ENCODE data around the gene SELENBP1.

SELENBP1 gene

DNA sequence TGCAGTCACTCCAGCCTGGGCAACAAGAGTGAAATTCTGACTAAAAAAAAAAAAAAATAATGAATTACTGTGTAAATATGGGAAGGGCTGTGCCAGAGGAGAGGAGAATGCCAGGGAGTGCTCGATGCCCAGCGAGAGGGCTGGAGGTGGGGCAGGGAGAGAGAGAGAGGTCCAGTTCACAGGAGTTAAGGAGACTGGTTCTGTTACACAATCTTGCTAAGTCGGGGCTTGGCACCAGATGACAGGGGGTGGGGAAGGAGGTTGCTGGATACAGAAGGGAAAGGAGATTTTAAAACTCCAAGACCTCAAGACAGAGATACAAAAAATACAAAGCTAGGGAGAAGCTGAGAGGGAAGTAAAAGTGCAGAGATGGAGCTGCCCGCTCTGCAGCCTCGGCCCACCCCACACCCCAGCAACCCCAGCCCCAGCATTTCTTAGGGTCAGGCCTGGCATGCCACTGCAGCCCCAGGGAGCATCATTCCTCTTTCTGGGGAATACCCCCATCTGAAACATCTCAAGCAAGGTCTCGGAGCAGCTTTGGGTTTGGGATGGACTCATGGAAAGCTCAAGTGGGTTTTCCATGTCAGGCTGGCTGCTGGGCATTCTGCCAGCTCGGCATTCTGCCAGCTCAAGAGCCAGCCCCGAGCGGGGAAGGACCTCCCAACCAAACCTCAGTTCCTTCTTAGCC is 991 bp downstream of the SELENBP1 start:
- Histone ChIP-seq H3K9ac (no peak overlapping the region), H3K4me3 (ENCODE audit: low read depth, low read length) (no peak overlapping the region), H3K79me2 (no peaks in the 10 kb centered on the region), H3K27me3 (ENCODE audit: control insufficient read depth, insufficient read depth, low read length) (no peaks in the 10 kb centered on the region), H3K9me3 (ENCODE audit: control insufficient read depth, low read length) (no peaks in the 10 kb centered on the region), H3K4me1 (peaks cover 6% of the 10 kb centered on the region), H2AFZ (peak overlapping the region; percentile 51), H3K4me2 (ENCODE audit: low read length) (peak overlapping the region; percentile 43), H3K36me3 (ENCODE audit: control insufficient read depth, insufficient read depth, low read length) (no peaks in the 10 kb centered on the region), H3K27ac (peak overlapping the region; percentile 56)
- TF ChIP-seq, protein P1, sequence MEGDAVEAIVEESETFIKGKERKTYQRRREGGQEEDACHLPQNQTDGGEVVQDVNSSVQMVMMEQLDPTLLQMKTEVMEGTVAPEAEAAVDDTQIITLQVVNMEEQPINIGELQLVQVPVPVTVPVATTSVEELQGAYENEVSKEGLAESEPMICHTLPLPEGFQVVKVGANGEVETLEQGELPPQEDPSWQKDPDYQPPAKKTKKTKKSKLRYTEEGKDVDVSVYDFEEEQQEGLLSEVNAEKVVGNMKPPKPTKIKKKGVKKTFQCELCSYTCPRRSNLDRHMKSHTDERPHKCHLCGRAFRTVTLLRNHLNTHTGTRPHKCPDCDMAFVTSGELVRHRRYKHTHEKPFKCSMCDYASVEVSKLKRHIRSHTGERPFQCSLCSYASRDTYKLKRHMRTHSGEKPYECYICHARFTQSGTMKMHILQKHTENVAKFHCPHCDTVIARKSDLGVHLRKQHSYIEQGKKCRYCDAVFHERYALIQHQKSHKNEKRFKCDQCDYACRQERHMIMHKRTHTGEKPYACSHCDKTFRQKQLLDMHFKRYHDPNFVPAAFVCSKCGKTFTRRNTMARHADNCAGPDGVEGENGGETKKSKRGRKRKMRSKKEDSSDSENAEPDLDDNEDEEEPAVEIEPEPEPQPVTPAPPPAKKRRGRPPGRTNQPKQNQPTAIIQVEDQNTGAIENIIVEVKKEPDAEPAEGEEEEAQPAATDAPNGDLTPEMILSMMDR (IDR thresholded peaks at IDR 0.05): no peak

DNA sequence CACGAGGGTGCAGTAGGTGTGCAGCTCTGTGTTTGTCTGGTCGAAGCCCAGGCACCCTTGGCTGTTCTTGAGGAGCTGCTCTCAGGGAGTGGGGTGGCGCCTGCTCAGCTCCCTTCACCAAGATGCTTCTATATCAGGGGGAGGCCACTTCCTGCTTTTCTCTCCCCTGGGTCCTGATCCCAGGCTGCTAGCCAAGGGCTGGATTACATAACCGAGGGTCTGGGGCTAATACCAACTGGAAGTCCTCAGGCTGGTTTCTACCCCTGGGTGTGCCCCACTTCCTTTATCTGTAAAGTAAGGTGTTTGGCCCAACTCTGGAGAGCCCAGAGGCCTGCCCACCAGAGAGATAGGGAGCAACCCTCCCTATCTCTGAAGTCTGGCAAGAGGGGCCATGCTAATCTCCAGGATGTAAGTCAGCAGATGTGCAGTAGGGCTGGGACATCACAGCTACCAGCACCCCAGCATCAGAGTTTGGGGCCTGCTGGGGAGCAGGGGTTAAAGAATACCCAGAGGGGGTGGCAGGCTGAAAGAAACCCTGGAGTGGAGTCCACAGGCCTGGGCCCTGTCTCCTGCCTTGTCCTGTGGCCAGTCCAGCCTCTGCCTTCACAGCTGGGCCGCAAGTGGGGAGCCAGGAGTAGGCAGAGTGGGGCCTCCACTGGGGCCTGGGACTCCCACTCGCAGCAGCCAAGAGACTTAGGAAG is 2.1 kb downstream of the SELENBP1 start:
- Histone ChIP-seq H3K9me3 (ENCODE audit: control insufficient read depth, low read length) (no peaks in the 10 kb centered on the region), H3K36me3 (ENCODE audit: control insufficient read depth, insufficient read depth, low read length) (no peaks in the 10 kb centered on the region), H3K27ac (no peak overlapping the region), H2AFZ (no peak overlapping the region), H3K27me3 (ENCODE audit: control insufficient read depth, insufficient read depth, low read length) (no peaks in the 10 kb centered on the region), H3K4me3 (ENCODE audit: low read depth, low read length) (no peak overlapping the region), H3K4me2 (ENCODE audit: low read length) (no peak overlapping the region), H3K4me1 (peaks cover 6% of the 10 kb centered on the region), H3K9ac (no peak overlapping the region), H3K79me2 (no peaks in the 10 kb centered on the region)
- TF ChIP-seq, protein P1 (IDR thresholded peaks at IDR 0.05): no peak

DNA sequence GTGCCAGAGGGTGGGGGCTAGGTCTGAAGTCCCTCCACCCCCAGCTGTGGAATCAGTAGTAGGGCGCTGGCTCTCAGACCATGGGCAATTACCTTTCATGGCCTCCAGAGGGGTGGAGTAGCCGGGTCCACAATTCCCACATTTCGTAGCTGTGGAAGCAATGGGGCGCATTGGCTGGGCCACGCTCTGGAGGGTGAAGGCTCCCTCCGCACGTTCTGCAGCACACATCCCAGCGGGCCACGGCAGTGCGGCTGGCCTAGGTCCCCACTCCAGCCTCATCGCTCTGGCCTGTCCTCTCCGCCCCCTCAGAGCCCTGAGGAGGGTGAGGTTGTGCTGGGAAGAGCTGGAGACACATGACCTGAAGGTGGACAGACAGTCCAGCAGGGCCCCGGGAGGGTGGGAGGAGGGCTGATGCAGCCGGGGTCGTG is 2.9 kb downstream of the SELENBP1 start:
- Histone ChIP-seq H2AFZ (no peak overlapping the region), H3K9me3 (ENCODE audit: control insufficient read depth, low read length) (no peaks in the 10 kb centered on the region), H3K27me3 (ENCODE audit: control insufficient read depth, insufficient read depth, low read length) (no peaks in the 10 kb centered on the region), H3K79me2 (no peaks in the 10 kb centered on the region), H3K27ac (no peak overlapping the region), H3K36me3 (ENCODE audit: control insufficient read depth, insufficient read depth, low read length) (no peaks in the 10 kb centered on the region), H3K4me1 (peaks cover 6% of the 10 kb centered on the region), H3K9ac (no peak overlapping the region), H3K4me3 (ENCODE audit: low read depth, low read length) (no peak overlapping the region), H3K4me2 (ENCODE audit: low read length) (no peak overlapping the region)
- TF ChIP-seq, protein P1 (IDR thresholded peaks at IDR 0.05): no peak

DNA sequence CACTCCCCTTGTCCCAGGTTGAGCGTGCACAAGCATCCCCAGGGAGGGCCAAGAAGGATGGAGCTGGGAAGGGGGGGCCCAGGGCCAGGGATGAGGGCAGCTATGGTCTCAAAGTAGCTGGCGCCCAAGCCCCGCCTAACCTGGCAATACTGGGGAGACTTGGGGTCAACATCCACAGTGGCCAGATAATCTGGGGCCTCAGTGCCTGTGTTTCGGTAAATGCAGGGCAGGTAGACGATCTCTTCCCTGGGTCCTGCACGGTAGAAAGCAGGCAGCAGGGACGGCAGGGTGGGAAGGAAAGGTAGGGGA is 3.2 kb downstream of the SELENBP1 start:
- Histone ChIP-seq H3K27ac (no peak overlapping the region), H2AFZ (no peak overlapping the region), H3K9me3 (ENCODE audit: control insufficient read depth, low read length) (no peaks in the 10 kb centered on the region), H3K4me3 (ENCODE audit: low read depth, low read length) (no peak overlapping the region), H3K9ac (no peak overlapping the region), H3K36me3 (ENCODE audit: control insufficient read depth, insufficient read depth, low read length) (no peaks in the 10 kb centered on the region), H3K4me2 (ENCODE audit: low read length) (no peak overlapping the region), H3K79me2 (no peaks in the 10 kb centered on the region), H3K27me3 (ENCODE audit: control insufficient read depth, insufficient read depth, low read length) (no peaks in the 10 kb centered on the region), H3K4me1 (peaks cover 6% of the 10 kb centered on the region)
- TF ChIP-seq, protein P1 (IDR thresholded peaks at IDR 0.05): no peak
